NCI-H1092 (cell line): ENCODE measurements around the gene SH2D2A.
A peak's percentile ranks its signal among the peaks of the same experiment; 100 is the strongest.

Source experiments
- DNase-seq: peaks from one replicate; lab custom pipeline; 2025; lab: John Stamatoyannopoulos, UW

The SH2D2A gene

DNA sequence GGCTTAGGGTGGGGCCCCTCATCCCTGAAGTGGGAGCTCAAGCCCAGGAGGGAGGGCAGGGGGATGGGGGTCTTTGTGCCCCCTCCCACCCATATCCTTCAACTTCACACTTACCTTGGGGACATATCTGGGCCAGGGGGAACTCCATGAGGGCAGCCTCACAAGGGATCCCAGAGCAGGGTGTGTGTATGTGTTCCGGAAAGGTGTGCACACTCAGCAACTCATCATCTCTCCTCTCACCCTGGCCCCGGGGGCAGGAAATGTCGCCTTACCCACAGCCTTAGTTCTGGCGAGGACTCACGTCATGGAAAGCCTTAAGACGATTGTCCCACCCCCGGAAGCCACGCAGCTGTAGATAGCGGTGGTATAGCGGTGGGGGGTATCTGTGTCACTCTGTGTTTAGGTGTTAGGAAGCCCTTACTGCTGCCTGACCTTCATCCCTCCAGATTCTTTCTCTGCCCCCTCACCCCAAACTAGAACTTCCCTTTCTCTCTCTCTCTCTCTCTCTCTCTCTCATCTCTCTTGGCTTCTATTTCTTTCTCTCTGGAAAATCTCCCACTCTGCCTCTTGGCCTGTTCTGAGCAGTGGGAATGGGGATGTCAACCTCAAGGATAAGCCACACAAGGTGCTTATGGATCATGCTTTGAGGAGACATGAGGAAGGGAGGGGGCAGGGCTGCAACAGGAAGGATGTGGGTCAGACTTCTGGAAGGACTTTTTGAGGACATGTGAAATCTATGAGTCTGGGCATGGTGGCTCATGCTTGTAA, at the start of gene SH2D2A:
Gene SH2D2A (minus strand): TSS at position 288 of the 768 bp plus-strand sequence. CDS start 140 bp downstream, at position 148.
- no peak for DNase-seq

DNA sequence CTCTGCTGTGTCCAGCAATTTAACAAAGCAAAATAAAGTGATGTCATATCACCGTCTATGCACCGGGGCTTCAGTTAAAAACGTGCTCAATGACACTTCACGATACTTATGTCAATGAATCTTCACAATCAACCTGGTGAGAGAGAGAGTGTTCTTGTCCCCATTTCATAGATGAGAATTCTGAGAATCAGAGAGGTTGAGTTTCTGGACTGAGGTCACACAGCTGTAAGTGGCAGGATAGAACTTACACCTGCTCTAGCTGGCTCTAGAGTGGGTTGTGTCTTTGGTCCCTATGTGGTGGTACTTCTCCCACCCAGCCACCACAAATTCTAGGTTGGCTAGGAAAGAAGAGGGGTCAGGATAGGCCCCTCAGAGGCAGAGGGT, 49.2 kb upstream of the SH2D2A start:
- DNase-seq = no peak

DNA sequence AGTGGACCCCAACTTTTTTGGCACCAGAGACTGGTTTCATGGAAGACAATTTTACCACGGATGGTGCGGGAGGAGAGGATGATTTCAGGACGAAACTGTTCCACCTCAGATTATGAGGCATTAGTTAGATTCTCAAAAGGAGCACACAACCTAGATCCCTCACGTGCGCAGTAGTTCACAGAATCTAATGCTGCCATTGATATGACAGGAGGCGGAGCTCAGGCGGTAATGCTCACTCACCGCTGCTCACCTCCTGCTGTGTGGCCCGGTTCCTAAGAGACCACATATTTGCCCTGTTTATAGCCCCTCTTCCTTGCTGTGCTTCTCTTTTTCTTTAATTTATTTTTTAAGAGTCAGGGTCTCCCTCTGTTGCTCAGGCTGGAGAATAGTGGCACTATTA, 48.6 kb upstream of the SH2D2A start:
- DNase-seq = no peak

DNA sequence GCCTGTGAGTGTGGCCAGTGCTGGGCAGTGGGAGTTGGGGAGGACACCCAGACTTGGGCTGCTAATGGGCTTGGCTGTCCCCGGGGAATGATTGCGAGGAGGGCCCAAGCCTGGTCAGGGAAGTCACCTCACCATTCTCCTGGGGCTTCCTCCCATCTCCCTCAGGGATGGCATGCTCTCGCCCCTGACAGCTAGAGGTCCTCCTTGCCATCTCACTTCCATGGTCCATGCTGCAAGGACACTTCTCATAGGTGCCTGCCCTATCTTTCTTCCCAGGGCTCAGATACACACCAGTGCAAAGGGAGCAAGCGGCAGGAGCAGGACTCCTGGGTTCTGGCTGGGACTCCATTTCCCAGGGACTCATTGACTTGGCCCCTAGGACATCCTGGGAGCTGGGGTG, 48.1 kb upstream of the SH2D2A start:
- no peak for DNase-seq

DNA sequence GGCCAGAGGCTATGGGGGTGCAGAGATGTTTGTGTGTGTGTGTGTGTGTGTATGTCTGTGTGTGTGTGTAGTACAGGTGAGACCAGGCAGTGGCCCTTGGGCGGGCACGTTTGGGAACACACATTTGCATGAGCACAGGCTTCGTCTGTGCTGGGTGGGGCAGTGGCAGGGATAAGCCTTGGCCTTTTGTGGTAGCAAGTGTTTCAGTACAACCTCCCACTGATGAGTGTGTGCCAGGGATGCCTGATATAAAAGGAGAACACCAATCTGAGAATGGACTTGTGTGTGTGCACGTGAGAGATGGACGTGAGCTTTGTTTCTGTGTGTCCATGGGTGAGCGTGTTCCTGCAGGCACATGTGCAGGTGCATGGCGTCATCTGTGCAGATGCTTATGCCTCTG, 47.0 kb upstream of the SH2D2A start:
- DNase-seq = no peak

DNA sequence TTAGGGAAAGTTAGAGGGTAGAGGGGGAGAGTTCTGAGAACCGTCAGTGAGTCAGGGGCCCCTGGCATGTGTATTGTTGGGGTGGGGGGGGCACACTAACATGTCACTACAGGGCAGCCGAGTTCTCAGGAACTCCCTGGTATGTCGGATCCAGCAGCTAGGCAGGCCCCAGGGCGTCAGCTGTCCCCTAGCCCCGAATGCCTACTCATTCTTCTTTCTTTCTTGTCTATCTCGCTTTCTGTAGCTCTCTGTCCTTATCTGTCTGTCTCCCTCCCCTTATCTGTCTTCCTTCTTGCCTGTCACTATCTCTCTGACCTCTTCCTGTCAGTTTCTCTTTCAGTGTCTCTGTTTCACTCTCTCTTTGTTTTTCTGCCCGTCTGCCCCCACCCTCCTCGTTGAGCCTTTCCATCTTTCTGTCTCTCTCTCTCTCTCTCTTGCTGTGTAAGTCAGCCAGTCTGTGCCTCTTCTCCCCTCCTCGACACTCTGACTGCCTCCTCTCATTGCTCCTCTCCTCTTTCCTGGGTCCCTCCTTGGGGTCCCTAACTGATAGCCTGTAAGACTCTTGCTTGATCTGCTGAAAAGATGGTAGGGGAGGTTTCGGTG, 46.5 kb upstream of the SH2D2A start:
- no peak for DNase-seq

DNA sequence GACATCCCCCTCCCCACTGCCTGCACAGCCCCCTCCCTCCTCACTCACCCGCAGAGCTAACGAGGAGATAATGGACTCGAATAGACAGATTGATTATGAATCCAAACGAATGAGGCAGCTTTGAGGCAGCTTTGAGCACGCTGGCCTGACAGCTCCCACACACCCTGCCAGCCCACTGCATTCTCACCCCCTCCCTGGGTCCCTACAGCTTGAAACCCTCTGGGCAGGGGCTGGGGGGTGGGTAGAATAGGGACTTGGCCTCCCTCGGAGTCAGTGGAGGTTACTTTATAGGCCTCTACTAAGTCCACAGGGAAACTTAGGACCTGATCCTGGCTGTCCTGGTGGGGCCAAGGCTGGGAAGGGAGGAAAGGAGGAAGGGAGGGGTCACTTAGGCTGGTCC, 45.9 kb upstream of the SH2D2A start:
- no peak for DNase-seq

DNA sequence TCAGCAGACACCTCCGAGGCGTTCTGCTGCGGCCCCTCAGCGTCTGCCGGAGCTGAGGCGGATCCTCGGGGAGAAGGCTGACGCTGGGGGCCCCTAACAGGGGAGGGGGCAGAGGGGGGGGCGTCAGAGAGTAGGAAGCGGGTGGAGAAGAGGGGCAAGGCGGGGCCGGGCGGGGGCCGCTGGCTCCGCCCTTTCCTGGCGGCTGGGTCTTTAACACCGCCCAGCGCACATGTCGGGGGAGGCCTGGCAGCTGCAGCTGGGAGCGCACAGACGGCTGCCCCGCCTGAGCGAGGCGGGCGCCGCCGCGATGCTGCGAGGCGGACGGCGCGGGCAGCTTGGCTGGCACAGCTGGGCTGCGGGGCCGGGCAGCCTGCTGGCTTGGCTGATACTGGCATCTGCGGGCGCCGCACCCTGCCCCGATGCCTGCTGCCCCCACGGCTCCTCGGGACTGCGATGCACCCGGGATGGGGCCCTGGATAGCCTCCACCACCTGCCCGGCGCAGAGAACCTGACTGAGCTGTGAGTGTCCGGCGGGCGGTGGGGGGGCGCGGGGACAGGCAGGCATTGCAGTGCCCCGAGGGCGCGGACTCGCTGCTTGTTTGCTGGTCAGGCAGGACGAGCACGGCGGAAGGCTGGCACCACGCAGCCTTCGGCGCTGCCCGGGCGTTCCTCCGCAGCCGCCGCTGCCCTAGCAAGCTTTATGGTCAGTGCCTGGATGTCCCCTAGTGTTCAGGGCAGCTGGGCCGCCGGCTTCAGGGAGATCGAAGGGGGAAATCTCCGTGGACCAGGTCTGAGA, 44.2 kb upstream of the SH2D2A start, which contains the start of gene NTRK1:
Gene NTRK1 (plus strand): TSS at position 238 of the 796 bp plus-strand sequence. CDS start 70 bp downstream, at position 308.
- peak; percentile 63 for DNase-seq

DNA sequence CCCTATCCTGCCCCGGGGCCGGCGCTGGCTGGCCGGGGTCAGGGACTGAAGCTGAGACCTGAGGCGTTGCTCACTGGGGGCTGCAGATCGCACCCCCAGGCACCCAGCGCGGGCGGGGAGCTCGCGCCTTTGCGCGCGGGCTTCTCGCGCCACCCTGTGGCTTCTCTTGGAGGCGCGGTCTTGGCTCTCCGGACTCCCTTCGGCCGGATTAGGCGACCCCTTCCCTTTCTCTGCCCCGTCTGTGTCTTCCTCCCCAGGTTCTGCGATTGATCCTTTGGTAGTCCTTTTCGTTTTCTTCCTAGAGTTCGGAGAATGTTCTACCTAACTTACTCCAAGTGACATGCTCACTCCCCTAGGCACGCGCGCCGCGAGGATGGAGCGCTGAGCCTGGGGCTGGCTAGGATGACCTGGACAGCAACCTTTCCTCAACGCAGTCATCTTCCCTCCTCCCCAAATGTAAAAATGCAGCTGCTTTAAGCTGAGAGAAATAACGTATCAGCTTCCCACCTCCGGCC, 43.5 kb upstream of the SH2D2A start:
- peak; percentile 45 for DNase-seq

DNA sequence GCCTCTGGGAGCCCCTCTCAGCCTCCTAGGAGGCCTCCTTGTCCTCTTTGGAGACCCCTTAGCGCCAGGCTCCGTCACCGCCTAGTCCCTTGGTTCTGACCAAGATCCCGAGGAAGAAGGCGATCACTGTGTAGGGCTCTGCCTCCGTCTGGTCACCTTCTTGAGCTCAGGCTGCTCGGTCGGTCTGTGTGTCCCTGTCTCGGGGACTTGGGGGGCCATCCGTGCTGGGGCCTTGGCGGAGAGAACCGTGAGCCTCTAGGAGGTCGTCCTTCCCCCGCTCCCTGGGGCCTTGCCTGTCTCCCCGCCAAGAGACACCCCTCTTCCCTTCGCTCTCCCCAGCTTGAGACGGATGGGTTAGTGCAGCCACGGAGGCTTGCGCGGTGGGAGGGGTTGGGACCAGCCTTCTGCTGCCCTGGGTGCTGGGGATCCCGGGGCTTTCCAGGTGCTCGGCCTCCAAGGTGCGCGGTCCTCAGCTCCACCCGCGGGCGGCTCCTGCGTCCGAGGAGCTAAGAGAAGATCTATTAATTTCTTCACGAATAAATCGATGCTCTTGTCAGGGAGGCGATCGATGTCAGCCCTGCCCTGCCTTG, 43.0 kb upstream of the SH2D2A start:
- DNase-seq = no peak

DNA sequence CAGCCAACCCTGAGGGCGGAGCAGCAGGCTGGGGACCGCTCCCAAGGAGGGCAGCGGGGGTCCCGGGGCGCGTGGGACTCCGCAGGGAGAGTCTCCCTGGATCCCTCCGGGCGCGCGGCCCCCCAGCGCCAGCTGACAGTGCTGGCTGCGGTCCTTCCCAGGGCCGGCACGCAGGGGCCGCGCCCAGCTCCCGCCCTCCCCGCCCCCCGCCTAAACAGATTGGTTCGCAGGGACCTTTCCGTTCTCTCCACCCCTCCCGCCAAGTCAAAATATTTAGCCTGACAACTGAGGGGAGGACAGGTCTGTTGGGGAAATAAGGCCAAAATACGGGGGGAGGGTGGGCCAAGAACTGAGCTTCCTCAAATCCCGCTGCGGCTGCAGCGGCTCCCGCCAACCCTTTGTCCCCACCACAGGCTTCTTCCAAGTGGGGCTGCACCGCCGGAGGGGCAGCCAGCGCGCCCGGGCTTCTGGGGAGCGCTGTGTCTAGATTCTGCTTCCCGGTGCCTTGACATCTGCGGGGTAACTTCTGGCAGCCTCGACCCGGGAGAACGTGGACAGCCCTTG, 42.4 kb upstream of the SH2D2A start, which contains the start of gene INSRR:
Gene INSRR (minus strand): TSS at position 159 of the 564 bp plus-strand sequence. CDS start 496 bp downstream, outside the sequence.
- no peak for DNase-seq

DNA sequence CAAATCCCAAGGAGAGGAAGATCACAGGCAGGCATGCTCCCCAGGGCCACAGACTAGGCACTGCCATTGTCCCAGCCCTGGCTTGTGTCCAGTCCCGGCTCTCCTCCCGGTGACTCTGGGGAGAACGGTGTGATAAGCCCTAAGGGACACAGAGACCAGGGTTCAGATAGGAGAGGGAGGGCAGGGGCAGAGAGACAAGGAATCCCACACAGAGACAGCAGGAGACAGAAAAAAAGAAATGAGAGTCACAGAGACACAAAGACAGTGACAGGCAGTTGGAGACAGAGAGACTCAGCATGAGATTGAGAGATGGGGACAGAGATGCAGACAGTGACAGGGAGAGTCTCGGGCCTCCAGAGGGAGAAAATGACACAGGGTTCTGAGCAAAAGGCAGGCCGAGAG, 41.9 kb upstream of the SH2D2A start:
- DNase-seq = no peak

DNA sequence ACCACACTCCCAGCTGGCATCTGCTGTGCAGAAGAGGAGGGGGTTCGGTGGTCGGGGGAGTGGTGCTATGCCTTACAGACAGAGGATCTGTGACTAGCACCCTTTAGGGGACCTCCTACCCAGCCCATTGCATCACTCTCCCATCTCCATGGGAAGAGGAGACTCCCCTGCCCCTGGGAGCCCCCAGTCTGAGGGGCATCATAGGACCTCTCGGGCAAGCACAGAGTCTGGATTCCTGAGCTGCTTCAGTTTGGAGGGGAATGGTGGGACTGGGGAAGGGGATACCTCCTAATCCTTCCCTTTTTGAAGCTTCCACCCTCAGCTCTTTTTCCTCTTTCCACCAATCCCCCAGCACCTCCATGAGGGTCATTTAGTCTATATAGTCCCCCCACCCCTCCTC, 40.9 kb upstream of the SH2D2A start:
- DNase-seq = no peak

DNA sequence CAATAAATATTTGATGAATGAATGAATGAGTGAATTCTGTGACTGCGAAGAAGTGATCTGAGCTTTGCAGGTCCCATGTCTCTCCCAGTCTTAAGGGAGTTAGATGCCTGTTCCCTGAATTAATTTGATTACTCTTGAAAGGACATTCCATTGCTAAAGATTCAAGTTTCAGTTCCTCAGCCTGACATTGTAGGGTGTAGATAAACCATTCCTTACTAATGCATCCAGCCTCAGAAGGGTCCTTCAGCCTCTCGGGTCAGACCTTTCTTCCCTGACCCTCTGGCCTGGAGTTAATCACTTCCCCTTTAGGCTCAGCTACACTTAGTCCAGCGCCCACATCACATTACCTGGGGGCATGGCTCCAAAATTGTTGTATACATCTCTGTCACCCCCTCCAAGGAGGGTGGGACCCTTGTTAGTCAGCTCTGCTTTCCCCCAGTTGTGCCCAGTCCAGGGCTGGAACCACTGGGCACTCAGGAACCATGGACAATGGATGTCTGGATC, 39.7 kb upstream of the SH2D2A start:
- DNase-seq = no peak

DNA sequence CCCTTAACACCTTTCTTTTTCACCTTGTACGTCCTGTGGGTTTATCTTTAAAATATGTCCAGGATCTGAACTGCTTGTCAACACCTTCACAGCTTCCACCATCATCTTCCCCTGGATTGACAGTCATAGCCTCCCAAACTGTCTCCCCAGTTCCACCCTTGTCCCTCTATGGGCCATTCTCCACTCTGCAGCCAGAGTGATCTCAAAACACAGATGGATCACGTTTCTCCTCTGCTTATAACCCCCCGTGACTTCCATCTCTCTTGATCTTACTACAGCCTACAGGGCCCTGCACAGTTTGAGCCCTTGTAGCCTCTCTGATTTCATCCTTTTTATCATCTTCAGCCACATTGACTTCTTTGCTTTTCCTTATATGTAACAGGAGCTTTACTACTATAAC, 38.0 kb upstream of the SH2D2A start:
- DNase-seq = no peak

DNA sequence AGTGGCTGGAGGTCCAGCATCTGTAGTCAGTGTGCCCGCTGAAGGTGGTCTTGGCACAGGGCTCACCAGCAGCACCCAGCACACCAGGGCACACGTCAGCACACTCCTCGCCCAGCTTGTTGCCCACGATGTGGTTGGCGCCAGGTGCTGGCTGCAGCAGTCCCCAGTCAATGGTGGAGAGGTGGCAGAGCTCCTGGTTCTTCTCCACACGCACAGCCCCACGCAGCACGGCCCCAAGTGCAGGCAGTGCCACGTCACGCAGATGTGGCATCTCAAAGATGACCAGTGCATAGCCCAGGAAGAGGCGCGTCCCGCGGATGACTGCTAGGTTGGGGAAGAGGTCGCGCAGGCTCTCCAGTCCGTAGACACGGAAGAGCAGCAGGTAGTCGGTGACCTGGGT, 37.1 kb upstream of the SH2D2A start:
- no peak for DNase-seq

DNA sequence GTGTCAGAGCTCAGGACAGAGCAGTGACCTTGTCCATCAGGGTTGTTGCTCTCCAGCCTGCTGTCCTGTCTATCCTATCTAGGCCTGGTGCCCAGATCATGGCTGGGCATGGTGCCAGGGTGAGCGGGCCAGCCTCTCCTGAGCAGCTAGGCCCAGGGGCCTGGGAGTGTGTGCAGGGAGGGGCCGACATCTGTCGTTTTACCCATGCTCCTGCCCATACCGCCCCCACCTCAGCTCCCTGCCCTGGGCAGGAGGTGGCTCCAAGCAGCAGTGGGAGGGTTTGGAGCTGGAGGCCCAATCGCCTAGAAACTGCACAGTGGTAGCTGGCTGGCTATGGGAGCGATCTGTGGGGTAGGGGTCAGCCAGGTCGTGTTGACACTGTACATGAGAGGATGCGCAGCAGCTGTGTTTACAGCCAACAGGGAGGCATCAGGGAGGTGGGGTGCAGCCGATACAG, 35.8 kb upstream of the SH2D2A start:
- peak; percentile 98 for DNase-seq

DNA sequence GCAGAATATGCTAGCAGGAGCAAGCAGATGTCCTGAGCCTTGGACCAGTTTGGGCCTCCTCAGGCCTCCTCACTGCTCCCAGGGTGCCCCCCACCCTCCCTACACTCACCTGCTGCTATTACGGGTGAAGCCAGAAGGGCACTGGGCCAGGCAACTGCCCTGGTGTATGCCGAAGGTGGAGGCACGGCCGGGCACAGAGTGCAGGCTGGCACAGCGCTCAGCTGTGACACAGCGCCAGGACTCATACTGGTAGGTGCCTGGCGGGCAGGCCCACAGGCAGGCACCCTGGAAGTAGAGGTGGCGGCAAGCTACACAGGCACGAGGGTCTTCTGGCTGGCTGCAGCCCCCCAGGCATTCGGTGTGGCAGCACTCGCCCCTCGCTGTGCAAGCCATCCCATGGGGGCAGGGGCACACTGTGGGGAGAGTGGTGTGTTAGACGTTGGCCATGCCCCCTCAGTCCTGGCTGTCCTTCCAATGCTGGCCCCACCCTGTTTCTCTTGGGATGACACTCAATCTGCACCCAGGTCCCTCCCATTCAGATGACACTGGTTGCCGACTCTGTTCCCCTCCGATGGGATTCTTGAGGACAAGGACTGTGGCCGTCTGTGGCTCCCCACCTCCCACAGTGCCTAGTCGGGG, 35.2 kb upstream of the SH2D2A start:
- peak; percentile 43 for DNase-seq

DNA sequence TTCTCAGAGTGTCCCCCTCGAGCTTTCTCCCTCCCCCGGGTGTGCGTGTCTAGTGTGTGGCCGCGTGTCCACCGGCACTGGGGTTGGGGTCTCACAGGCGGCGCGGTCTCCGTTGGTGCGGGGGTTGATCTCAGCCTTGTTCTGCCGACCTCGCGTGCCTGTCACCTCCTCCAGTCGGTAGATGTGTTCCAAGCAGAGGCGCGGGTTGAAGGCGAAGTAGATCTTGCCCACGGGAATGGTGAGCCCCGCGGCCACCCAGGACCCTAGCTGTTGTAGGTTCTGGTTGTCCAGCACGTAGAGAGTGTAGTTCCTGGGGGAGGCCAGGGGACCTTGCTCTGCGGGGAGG, 32.5 kb upstream of the SH2D2A start:
- no peak for DNase-seq

DNA sequence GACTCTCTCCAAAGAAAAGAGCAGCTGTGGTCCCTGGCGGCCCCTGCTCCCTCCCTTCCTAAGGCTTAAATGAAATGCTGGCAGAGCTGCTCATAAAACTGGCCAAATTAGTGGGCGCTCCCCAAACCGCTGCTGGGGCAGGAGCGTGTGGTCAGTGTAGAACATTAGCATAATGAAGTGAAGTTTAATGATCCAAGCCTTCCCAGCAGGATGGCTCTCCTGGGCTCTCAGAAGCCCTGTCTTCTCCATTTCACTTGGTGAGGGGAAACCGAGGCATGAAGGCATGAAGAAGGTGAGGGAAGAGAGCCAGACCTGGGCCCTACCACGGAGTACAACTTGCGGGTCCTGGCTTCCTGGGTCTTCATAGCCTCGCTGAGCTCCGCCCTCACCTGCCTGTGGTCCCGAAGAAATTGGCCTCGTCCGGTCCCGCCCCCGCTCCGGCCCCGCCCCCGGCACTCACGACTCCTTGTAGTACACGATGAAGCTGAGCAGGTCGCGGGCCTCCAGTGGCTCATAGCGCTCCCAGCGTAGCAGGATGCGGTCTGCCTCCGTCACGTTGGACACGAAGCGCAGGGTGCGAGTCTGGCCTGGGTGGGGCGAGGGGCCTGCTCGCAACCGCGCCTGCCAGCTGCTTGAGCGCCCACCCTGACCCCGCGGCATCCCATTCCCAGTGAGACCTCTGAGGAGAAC, 32.0 kb upstream of the SH2D2A start:
- DNase-seq = no peak
